MCF 10A (cell line): ENCODE measurements around the gene NEK4. TPM values are rescaled to one million over a fixed set of nuclear protein-coding genes. Genes with fewer than 3 reads are reported as not detected.

Experiments used
- BruUV-seq: library from RNA; stranded (reverse); fragments of 400-500 nt; replicated peaks from 2 replicates; lab custom pipeline; 2021; lab: Mats Ljungman, UMichigan
- CTCF ChIA-PET: fragments of 300-600 bp; sonication (Branson Sonifier 250); formaldehyde crosslinking; extraction: SDS; loops from one replicate; lab custom pipeline; 2021; ENCODE audit warnings: antibody characterized with exemption, inconsistent platforms; lab: Yijun Ruan, JAX
- POLR2A ChIA-PET: fragments of 300-600, 350-650 bp; sonication (Branson Sonifier 250); formaldehyde crosslinking; extraction: SDS; loops from one replicate; lab custom pipeline; 2020; ENCODE audit warnings: antibody characterized with exemption, inconsistent platforms; lab: Yijun Ruan, JAX
- DNase-seq: peaks from one replicate; pipeline ENCODE4 v3.0.0-alpha.2; 2018; ENCODE audit not compliant: unreplicated experiment
- H3K27ac Mint-ChIP-seq: one replicate; pipeline ENCODE4 v1.8.0; 2022; ENCODE audit warnings: mild to moderate bottlenecking, low read depth, mixed read lengths; ENCODE audit not compliant: unreplicated experiment
- H3K27me3 Mint-ChIP-seq: one replicate; pipeline ENCODE4 v1.8.0; 2022; ENCODE audit warnings: mixed read lengths; ENCODE audit not compliant: insufficient read depth, unreplicated experiment
- H3K36me3 Mint-ChIP-seq: one replicate; pipeline ENCODE4 v1.8.0; 2022; ENCODE audit warnings: mild to moderate bottlenecking, moderate library complexity, mixed read lengths; ENCODE audit not compliant: insufficient read depth, unreplicated experiment
- H3K4me1 Mint-ChIP-seq: one replicate; pipeline ENCODE4 v1.8.0; 2022; ENCODE audit warnings: mixed read lengths; ENCODE audit not compliant: insufficient read depth, unreplicated experiment
- H3K4me3 Mint-ChIP-seq: one replicate; pipeline ENCODE4 v1.8.0; 2022; ENCODE audit warnings: mild to moderate bottlenecking, moderate library complexity, mixed read lengths; ENCODE audit not compliant: unreplicated experiment
- H3K9me3 Mint-ChIP-seq: one replicate; pipeline ENCODE4 v1.8.0; 2022; ENCODE audit warnings: mixed read lengths; ENCODE audit not compliant: unreplicated experiment
- CTCF ChIP-seq: fragments of 200-600 bp; IDR thresholded peaks from one replicate; pipeline ENCODE4 v1.8.0; 2022; ENCODE audit warnings: antibody characterized with exemption, mild to moderate bottlenecking; ENCODE audit not compliant: unreplicated experiment
- intact Hi-C: fragments of 100-400 bp; cut with micrococcal nuclease; formaldehyde crosslinking; loops from 2 replicates; pipeline ENCODE4 v1.14.1; 2022
- total RNA-seq: library from RNA; stranded (reverse); gene quantifications from 2 replicates; pipeline ENCODE4 v1.2.3, GENCODE V29; 2022

The NEK4 gene
- total RNA-seq, 1 experiment from 2014 or later, result 24.6 TPM

GRCh38 chr3:52782412-52783210 lies 11.9 kb upstream of the NEK4 start:
- H3K4me1 Mint-ChIP-seq, result no peaks in the 10 kb centered on the region
- no peak for DNase-seq
- no peak overlapping the region for H3K4me3 Mint-ChIP-seq
- TF ChIP-seq CTCF, result no peak
- intact Hi-C loops, result no loop called here
- CTCF ChIA-PET, result no interaction called here
- no peaks in the 10 kb centered on the region for H3K36me3 Mint-ChIP-seq
- POLR2A ChIA-PET, result interaction anchor here (1.0 kb wide), 1 partner anchor 10 kb away, joined by 5 read pairs; no protein-coding TSS in a partner anchor
- H3K27ac Mint-ChIP-seq, result no peak overlapping the region
- H3K27me3 Mint-ChIP-seq, result peaks cover 36% of the 10 kb centered on the region
- no TSS peak for BruUV-seq
- H3K9me3 Mint-ChIP-seq, result no peaks in the 10 kb centered on the region

GRCh38 chr3:52781741-52782140 lies 11.0 kb upstream of the NEK4 start:
- POLR2A ChIA-PET, result interaction anchor here (0.8 kb wide), 1 partner anchor 245 kb away, joined by 3 read pairs; the partner anchor contains the start of gene UQCC5
- no peaks in the 10 kb centered on the region for H3K4me1 Mint-ChIP-seq
- intact Hi-C loops, result no loop called here
- CTCF ChIA-PET, result no interaction called here
- TF ChIP-seq CTCF, result no peak
- H3K4me3 Mint-ChIP-seq, result no peak overlapping the region
- no peak for DNase-seq
- H3K9me3 Mint-ChIP-seq, result no peaks in the 10 kb centered on the region
- no peaks in the 10 kb centered on the region for H3K36me3 Mint-ChIP-seq
- H3K27me3 Mint-ChIP-seq, result peaks cover 36% of the 10 kb centered on the region
- H3K27ac Mint-ChIP-seq, result no peak overlapping the region
- BruUV-seq, result no TSS peak

- no TSS peak for BruUV-seq
- no peak for TF ChIP-seq CTCF
- DNase-seq, result no peak
- no peaks in the 10 kb centered on the region for H3K9me3 Mint-ChIP-seq
- H3K27me3 Mint-ChIP-seq, result peaks cover 36% of the 10 kb centered on the region
- no peaks in the 10 kb centered on the region for H3K36me3 Mint-ChIP-seq
- H3K4me1 Mint-ChIP-seq, result peaks cover 5% of the 10 kb centered on the region
- H3K27ac Mint-ChIP-seq, result no peak overlapping the region
- ChIA-PET POLR2A (interaction anchor here (0.6 to 1.1 kb wide), 3 partner anchors 9 to 492 kb away, joined by 3 to 5 read pairs (median 5); partner anchors contain the start of genes GLYCTK, NEK4 and STIMATE), CTCF (interaction anchor here (0.7 to 1.1 kb wide), 3 partner anchors 8 to 354 kb away, joined by 3 to 6 read pairs (median 3); no protein-coding TSS in a partner anchor)
- intact Hi-C loops, result no loop called here
- H3K4me3 Mint-ChIP-seq, result no peak overlapping the region
These were observed 9.3 kb upstream of the NEK4 start for GRCh38 chr3:52779837-52780585.
